ENCODE data around the gene KCNC3.

- TF ChIP-seq CTCF (IDR thresholded peaks at IDR 0.05) (no peak), POLR2A (IDR thresholded peaks at IDR 0.05) (no peak)
Observed at GRCh38 chr19:50273821-50274220, 55.4 kb downstream of the KCNC3 start.

All from adrenal gland (tissue), 5 donors.